Activated naive CD4-positive, alpha-beta T cell treated with anti-CD3 and anti-CD28 coated beads, Interleukin-2, amount 10 ng/mL, durations not matched to agents 7 days and 5 days (primary cell): Measurements from ENCODE around the gene WNT5A.
A peak's percentile ranks its signal among the peaks of the same experiment; 100 is the strongest.

ENCODE experiments used
- CTCF ChIA-PET: fragments of 350-600 bp; sonication (Branson Sonifier 250); formaldehyde crosslinking; loops from one replicate; lab custom pipeline; 2021; ENCODE audit warnings: antibody characterized with exemption; lab: Charles Lee
- DNase-seq: peaks from one replicate; pipeline ENCODE4 v3.0.0-alpha.2; 2020
- H3K27ac Mint-ChIP-seq: one replicate; pipeline ENCODE4 v1.8.0; 2021; ENCODE audit warnings: mild to moderate bottlenecking, moderate library complexity, mixed read lengths
- H3K27me3 Mint-ChIP-seq: one replicate; pipeline ENCODE4 v1.8.0; 2021; ENCODE audit warnings: mild to moderate bottlenecking, mixed read lengths
- H3K36me3 Mint-ChIP-seq: one replicate; pipeline ENCODE4 v1.8.0; 2021; ENCODE audit warnings: mixed read lengths
- H3K4me1 Mint-ChIP-seq: one replicate; pipeline ENCODE4 v1.8.0; 2021; ENCODE audit warnings: mixed read lengths
- H3K4me3 Mint-ChIP-seq: one replicate; pipeline ENCODE4 v1.8.0; 2021; ENCODE audit warnings: mild to moderate bottlenecking, moderate library complexity, mixed read lengths
- H3K9me3 Mint-ChIP-seq: one replicate; pipeline ENCODE4 v1.8.0; 2021; ENCODE audit warnings: mixed read lengths

Gene WNT5A

DNA sequence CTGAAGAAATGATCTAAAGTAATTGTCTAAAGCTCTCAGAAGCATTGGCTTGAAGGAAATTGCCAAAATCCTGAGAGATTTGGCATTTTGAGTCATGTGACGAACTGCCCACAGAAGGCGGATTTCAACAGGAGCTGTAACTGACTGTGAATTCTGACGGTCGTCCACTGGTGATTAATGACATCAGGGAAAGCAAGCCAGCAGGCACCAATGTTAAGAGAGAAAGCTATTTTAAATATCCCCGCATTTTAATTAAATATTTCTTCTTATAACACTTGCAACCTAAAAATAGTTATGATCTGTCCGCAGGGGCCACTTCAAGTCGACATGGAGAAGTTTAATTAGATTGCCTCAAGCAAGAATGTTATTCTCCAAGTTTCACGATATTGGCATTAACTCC lies 51.6 kb downstream of the WNT5A start:
- Mint-ChIP-seq H3K27me3 (no peaks in the 10 kb centered on the region), H3K4me3 (no peak overlapping the region), H3K9me3 (no peaks in the 10 kb centered on the region), H3K4me1 (no peaks in the 10 kb centered on the region), H3K27ac (no peak overlapping the region), H3K36me3 (no peaks in the 10 kb centered on the region)
- CTCF ChIA-PET: no interaction called here
- DNase-seq: no peak

DNA sequence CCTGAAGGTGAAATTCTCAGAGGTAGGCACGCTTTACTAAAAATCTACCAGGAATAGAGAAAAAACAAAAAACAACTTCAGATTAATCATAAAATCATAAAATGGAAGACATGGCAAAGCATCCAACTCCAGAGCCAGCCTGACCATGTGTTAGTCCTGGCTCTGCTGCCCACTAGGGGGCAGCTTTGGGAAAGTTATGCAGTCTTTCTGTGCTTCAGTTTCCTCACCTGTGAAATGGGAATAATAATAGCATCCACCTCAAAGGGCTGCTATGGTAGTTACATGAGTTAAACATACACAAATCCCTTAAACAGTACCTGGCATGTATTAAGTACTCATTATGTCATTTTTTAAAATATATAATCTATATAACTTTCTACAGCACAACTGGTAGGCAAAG lies 52.3 kb downstream of the WNT5A start:
- CTCF ChIA-PET: no interaction called here
- Mint-ChIP-seq H3K27ac (no peak overlapping the region), H3K4me1 (no peaks in the 10 kb centered on the region), H3K27me3 (no peaks in the 10 kb centered on the region), H3K9me3 (no peaks in the 10 kb centered on the region), H3K36me3 (no peaks in the 10 kb centered on the region), H3K4me3 (no peak overlapping the region)
- DNase-seq: peak; percentile 25

DNA sequence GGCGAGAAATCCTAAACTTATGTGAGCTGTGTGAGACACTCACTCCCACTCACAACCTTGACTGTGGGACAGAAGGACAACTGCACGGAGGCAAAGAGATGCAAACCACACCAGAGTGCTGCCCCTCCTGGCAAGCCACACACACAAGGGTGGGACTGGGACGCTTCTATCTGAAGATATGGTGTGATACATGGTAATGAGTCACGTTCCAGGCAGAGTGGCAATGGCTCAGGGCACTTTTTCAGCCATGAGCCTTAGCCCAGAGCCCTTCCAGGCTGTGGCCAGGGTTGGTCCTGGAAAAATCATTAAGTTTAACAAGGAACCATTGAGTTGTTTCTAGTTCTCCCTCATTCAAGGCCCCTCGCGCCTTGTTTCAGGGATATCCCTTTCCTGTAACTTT lies 56.1 kb downstream of the WNT5A start:
- Mint-ChIP-seq H3K9me3 (peaks cover 4% of the 10 kb centered on the region), H3K4me3 (no peak overlapping the region), H3K27ac (no peak overlapping the region), H3K4me1 (no peaks in the 10 kb centered on the region), H3K36me3 (no peaks in the 10 kb centered on the region), H3K27me3 (no peaks in the 10 kb centered on the region)
- CTCF ChIA-PET: no interaction called here
- no peak for DNase-seq

DNA sequence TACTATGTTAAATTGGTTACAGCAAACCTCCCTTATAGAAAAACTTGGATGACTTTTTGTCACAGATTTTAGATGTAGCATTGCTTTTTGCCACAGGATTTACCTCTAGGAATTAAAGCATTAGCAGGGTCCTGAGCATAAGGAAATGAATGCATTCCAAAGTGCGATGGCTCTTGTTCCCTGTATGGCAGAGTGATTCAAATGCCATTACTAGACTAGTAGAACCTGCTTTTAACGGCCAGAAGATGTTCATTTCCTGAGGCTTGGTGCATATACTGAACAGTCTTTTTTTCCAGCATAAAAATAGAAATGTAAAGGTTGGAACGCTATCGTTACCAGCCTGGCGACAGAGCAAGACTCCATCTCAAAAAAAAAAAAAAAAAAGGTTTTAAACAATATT lies 59.4 kb downstream of the WNT5A start:
- no peak for DNase-seq
- Mint-ChIP-seq H3K9me3 (peaks cover 4% of the 10 kb centered on the region), H3K36me3 (no peaks in the 10 kb centered on the region), H3K4me1 (no peaks in the 10 kb centered on the region), H3K27me3 (no peaks in the 10 kb centered on the region), H3K4me3 (no peak overlapping the region), H3K27ac (no peak overlapping the region)
- CTCF ChIA-PET: no interaction called here

DNA sequence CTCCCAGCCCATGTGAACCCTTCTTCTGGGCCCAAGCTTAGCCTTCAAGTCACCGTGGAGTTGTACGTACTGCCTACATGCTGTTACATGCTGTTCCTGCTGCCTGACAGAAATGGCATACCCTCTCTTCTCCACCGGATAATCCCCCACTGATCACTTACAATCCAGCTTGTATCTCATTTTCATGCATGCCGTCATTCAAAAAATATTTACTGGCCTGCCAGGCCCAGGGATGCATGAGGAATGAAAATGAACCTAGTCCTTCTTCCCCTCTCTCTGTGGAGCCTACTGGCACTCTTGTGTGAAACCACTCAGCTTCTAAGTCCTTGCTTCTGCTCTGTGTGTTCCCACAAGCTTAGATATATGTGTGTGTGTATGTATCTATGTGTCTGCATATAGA lies 60.6 kb downstream of the WNT5A start:
- Mint-ChIP-seq H3K36me3 (no peaks in the 10 kb centered on the region), H3K27me3 (no peaks in the 10 kb centered on the region)
- CTCF ChIA-PET: no interaction called here

DNA sequence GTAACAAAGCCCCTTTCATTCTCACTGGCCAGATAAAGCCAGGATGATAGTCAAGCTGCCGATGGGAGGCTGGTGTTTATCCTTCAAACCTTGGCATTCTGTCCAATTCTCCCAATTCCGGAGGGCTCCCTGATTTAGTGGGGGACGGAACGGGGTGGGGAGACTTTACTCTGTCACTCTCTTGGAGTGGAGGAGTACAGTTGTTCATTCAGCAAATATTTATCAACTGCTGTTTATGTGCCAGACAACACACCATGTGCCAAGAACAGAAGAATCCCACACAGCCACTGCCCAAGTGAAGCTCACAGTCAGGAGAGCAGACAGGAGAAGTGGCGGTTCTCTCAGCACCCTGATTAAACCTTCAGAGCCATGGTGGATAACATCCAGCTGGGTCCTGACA lies 63.3 kb downstream of the WNT5A start:
- Mint-ChIP-seq H3K9me3 (peaks cover 3% of the 10 kb centered on the region), H3K36me3 (no peaks in the 10 kb centered on the region)

More for the DNA sequence above, 60.6 kb downstream of the WNT5A start:
- Mint-ChIP-seq H3K9me3 (peaks cover 4% of the 10 kb centered on the region), H3K27ac (no peak overlapping the region), H3K4me1 (no peaks in the 10 kb centered on the region), H3K4me3 (no peak overlapping the region)
- no peak for DNase-seq

DNA sequence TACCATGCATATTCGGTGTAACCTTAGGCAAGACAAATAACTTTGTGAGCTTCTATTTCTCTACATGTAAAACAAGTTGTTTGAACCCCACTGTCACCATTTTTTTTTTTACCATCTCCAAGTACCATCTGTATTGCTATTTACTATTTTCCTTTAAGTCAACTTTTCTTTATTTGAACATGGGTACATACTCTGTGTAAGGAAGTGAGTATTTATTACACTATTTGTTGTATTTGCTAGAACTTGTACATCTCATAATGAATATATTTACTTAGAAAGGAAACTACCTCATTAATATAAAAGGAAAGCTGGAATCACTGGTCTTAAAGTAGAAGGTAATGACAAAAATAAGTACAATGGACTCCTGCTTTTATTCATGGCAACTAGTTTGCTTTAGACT lies 69.9 kb downstream of the WNT5A start:
- H3K27ac Mint-ChIP-seq: no peak overlapping the region
- no peaks in the 10 kb centered on the region for H3K4me1 Mint-ChIP-seq
- peaks cover 8% of the 10 kb centered on the region for H3K9me3 Mint-ChIP-seq
- no peak for DNase-seq
- H3K36me3 Mint-ChIP-seq: no peaks in the 10 kb centered on the region
- no peak overlapping the region for H3K4me3 Mint-ChIP-seq
- CTCF ChIA-PET: no interaction called here
- no peaks in the 10 kb centered on the region for H3K27me3 Mint-ChIP-seq

More for the DNA sequence above, 63.3 kb downstream of the WNT5A start:
- no peak for DNase-seq
- Mint-ChIP-seq H3K4me1 (no peaks in the 10 kb centered on the region), H3K4me3 (no peak overlapping the region), H3K27ac (no peak overlapping the region), H3K27me3 (no peaks in the 10 kb centered on the region)
- CTCF ChIA-PET: no interaction called here

DNA sequence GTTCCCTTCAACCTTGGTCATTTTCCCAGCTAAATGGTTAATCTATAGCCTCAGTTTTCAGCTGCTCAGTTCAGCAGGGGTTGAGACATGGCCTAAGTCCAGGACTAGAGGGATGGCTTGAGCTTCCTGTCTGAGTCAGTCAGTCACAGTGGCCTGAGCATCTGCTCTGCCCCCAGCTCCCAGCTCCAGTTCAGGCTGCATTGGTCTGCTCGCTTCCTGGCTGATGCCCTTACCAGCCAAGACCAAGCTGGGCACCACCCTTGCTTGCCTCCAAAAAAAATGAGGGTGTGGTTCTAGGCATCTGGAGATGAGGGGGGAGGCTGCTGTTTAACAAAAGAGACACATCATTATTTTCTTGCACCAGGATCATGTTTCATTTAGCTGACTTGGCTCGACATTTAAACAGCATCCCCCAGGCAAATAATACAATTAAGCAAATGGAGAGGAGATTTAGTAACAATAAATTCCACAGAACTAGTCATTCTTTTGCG lies 70.7 kb downstream of the WNT5A start:
- H3K36me3 Mint-ChIP-seq: no peaks in the 10 kb centered on the region
- H3K27ac Mint-ChIP-seq: no peak overlapping the region
- DNase-seq: no peak
- H3K27me3 Mint-ChIP-seq: no peaks in the 10 kb centered on the region
- CTCF ChIA-PET: no interaction called here
- H3K4me3 Mint-ChIP-seq: no peak overlapping the region
- peaks cover 8% of the 10 kb centered on the region for H3K9me3 Mint-ChIP-seq
- no peaks in the 10 kb centered on the region for H3K4me1 Mint-ChIP-seq
